HG03139 (cell line): ENCODE results near the gene HSDL1.

Experiments used
- ATAC-seq: cut with Tn5 transposase; IDR thresholded peaks from one replicate; pipeline ENCODE4 v1.9.1; 2021; ENCODE audit not compliant: unreplicated experiment

The HSDL1 gene

DNA sequence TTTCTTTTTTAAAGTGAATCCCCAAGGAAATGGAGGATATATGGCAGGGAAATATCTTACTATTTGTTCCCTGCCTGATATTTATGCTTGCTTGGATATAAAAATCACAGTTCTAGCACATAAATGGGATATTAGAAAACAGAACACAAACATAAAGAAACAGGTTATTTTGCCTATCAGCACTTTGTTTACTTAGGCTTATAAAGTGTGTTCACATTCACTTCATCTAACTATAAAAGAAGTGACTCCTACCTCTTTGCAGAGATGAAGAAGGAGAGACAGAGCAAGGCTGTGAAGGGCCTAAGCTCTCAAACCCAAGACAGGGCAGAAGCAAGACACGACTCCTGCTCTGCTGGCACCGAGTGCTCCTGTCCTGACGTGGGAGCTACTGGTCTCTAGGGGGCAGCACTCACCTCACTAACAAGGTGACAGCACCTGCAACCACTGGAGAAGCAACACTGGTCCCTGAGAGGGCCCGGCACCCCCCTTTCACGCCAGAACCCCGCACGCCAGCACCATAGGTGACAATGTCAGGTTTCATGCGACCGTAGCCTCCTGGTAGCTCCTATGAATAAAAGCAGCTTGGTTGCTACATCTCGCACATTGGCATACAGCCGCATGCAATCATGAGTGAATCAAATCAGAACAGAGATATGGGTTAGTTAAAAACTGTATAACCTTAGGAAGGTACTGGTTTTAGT is 60.3 kb downstream of the HSDL1 start:
- ATAC-seq: no peak

DNA sequence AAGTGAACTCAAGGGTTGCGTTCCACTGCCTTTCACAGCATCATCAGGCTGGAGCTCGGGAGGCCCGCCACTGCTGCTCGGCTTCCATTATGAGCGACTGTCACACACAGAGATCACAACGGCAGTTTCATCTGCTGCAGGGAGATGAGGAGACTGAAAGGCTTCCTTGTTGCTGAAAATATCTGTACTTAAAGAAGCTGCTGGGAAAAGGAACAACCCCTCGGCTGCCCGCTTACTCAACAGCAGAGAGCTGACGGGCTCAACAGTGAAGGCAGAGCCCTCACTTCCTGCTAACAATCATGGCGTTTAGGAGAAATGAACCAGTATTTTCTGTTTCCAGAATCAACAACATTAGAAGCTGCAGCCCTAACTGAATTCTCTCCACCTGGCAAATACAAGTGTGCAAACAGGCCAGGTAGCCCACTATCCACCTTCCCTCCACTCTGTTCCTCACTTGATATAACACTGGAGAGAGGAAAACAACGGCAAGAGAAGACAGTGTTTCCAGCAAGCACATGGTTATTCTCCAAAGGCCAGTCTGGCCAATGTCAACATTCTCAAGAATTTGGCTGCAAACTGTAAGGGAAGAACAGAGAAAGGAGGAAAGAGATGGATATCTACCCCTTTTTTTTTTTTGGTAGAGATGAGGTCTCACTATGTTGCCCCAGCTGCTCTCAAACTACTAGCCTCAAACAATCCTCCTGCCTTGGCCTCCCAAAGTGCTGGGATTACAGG is 62.0 kb downstream of the HSDL1 start:
- ATAC-seq: no peak

DNA sequence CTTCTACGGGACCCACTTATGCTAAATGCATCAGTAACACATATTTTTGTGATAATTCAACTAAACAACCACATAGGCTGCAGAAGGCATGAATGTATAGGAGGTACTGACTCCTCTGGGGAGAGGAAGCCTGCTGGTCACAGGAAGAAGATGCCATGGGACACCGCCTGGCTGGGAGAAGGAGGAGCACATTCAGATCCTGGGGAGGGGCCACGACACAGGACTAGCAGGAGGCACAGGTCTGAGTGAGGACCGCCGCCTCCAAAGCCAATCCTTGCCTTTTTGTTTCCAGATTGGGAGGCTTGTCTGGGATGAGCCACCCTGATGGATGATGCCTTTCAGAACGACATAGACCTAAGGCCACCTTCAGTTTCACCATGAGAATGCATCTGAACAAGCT is 62.9 kb downstream of the HSDL1 start:
- ATAC-seq: no peak

DNA sequence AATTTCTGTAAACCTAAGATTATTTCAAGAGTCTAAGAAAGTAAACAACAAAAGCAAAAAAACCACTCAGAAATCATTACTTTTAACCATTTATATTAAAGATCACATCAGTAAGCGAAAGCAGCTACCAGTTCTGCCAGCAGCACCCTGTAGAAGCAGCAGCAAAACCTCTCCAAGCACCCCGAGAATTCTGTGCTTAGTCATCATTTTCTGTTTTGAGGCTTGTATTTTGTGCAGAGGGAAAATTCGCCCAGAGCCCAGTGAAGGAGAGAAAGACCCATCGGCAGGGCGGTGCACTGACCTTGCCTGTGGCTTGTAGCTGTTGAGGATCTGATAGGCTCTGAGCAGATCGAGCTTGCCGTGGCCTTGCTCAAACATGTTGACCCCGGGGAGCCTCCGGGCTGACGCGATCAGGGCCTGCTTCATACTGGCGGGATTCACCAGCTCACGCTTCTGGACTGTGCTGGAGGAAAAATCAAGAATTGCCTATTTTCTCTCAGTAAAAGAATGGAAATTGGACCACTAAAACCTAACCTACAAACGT is 63.5 kb downstream of the HSDL1 start:
- ATAC-seq: no peak

DNA sequence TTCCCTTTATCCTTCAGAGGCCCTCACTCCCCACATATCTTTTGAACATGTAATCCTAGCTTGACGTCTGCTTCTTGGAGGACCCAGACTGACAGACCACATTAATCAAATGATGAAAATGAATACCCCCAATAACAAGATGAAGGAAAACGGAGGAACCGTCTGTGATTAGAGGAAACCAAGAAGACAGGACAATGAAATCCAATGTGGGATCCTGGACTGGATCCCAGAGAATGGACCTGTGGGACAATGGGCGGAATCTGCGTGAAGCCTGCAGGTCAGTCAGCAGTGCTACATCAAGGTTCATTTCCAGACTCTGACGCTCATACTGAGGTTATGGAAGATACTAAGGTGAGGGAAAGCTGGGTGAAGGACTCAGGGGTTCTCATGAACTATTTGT is 64.2 kb downstream of the HSDL1 start:
- no peak for ATAC-seq

DNA sequence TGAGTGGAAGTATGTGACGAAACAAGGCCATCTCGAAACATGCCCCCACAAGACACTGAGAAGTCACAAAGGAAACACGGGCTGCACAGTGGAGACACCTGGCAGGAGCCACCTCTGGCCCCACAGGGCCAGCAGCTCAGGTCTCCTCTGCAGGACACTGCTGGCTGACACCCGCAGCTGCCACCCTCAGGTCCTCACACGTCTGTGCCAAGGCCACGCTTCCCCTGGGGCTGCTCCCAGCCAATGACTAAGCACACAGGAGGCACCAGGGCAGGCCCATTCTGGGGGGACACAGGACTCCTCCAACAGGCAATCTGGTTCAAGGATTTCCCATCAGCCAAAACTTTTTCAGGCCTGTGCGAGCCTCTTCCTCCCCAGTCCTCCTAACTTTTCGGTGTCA is 64.6 kb downstream of the HSDL1 start:
- no peak for ATAC-seq

DNA sequence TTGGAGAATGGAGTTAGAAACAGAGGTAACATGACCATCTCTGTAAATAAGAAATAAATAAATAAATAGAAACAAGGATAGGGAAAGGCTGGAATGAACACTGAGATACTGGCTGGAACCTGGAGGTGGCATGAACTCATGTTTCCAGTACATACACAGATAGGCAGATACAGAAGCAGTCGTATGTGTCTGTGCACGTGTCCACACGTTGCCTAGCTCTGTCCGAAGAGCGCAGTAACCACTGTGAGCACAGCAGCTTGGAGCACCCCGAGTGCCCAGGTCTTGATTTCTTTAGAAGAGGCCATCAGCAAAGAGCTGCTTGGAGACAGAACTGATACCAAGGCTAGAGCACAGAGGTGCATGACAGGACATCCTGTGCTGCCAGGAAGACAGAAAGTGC is 65.3 kb downstream of the HSDL1 start:
- ATAC-seq: no peak

DNA sequence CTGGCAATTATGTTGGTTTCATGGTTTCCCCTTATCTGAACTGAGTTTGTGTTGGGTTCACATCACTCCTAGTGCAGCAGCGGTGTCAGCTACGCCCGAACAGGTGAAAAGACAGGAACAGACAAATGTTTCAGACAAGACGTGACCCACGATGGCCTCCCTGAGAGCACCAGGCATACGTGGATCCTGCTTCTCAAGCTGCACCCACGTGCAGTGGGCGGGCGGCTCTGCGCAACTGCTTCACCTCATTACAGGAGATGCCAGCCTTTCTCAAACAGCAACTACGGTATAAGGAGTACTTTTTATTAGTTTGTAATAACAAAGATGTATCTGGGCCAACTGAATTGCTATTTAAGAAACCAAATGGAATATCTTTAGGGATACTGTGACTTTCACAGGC is 69.6 kb downstream of the HSDL1 start:
- ATAC-seq: no peak

DNA sequence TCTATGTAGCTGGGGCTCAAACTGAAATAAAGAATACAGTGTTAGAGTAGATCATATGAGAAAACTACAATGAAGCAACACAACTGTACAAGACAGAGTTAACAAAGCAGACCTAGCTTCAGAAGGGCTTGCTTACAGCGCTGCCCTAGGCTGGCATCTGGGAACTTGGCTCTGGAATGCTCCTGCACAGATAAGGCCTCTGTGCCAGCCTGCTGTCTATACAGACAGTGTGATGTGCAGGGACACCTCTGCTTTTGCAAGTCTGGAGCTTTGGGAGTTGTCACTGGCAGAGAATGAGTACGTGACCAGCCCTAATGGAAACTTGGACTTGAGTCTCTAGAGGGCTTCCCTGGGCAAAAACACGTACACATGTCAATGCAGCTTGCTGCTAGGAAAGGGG is 70.3 kb downstream of the HSDL1 start:
- no peak for ATAC-seq
